ENCODE measurements around the gene TMEM255B.

DNA sequence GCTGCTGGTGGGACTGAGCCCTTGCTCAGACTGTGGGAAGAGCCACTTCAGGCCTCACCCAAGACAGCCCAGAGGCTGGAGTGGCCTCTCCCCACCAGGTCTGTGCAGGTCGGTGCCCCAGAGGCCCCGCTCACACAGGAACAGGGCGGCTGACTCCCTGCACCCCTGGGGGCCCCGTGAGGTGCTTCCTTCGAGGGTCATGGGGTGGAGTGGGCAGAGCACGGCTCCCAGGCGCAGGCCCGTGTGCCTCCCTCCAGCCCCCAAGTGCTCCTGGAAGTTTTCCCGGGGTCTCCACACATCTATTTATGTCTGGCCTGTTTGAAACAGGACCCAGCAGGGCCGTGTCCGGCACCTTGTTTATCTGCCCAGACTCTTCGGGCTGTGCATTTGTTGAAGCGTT lies 9.5 kb upstream of the TMEM255B start:
- TF ChIP-seq, protein P1, sequence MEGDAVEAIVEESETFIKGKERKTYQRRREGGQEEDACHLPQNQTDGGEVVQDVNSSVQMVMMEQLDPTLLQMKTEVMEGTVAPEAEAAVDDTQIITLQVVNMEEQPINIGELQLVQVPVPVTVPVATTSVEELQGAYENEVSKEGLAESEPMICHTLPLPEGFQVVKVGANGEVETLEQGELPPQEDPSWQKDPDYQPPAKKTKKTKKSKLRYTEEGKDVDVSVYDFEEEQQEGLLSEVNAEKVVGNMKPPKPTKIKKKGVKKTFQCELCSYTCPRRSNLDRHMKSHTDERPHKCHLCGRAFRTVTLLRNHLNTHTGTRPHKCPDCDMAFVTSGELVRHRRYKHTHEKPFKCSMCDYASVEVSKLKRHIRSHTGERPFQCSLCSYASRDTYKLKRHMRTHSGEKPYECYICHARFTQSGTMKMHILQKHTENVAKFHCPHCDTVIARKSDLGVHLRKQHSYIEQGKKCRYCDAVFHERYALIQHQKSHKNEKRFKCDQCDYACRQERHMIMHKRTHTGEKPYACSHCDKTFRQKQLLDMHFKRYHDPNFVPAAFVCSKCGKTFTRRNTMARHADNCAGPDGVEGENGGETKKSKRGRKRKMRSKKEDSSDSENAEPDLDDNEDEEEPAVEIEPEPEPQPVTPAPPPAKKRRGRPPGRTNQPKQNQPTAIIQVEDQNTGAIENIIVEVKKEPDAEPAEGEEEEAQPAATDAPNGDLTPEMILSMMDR (IDR thresholded peaks at IDR 0.05; ENCODE audit: low read length): no peak
- no peak for TF ChIP-seq EZH2 (IDR thresholded peaks at IDR 0.05; ENCODE audit: borderline replicate concordance, low read length)

Data from OCI-LY1 (cell line).